Memory B cell (primary cell): ENCODE measurements around the gene GRIFIN.
A peak's percentile ranks its signal among the peaks of the same experiment; 100 is the strongest.

Experiments
- ATAC-seq: fragments of 150-1000 bp; cut with Tn5 transposase; 2 replicates; pipeline ENCODE4 v1.10.0; 2021; ENCODE audit warnings: low read depth, mild to moderate bottlenecking, moderate library complexity
- DNase-seq, 2 donors: peaks; one replicate each; pipeline ENCODE4 v3.0.0; 2022; ENCODE audit warnings: low spot score in 2 of 2
- H3K27ac Mint-ChIP-seq: one replicate; pipeline ENCODE4 v1.8.0; 2022; ENCODE audit warnings: mild to moderate bottlenecking, moderate library complexity, mixed read lengths
- H3K27me3 Mint-ChIP-seq: one replicate; pipeline ENCODE4 v1.8.0; 2022; ENCODE audit warnings: mixed read lengths
- H3K36me3 Mint-ChIP-seq: one replicate; pipeline ENCODE4 v1.8.0; 2022; ENCODE audit warnings: mild to moderate bottlenecking, mixed read lengths
- H3K4me1 Mint-ChIP-seq: one replicate; pipeline ENCODE4 v1.8.0; 2022; ENCODE audit warnings: mixed read lengths
- H3K4me3 Mint-ChIP-seq: one replicate; pipeline ENCODE4 v1.8.0; 2022; ENCODE audit warnings: mild to moderate bottlenecking, moderate library complexity, mixed read lengths
- H3K9me3 Mint-ChIP-seq: one replicate; pipeline ENCODE4 v1.8.0; 2022; ENCODE audit warnings: mixed read lengths

The GRIFIN gene

DNA sequence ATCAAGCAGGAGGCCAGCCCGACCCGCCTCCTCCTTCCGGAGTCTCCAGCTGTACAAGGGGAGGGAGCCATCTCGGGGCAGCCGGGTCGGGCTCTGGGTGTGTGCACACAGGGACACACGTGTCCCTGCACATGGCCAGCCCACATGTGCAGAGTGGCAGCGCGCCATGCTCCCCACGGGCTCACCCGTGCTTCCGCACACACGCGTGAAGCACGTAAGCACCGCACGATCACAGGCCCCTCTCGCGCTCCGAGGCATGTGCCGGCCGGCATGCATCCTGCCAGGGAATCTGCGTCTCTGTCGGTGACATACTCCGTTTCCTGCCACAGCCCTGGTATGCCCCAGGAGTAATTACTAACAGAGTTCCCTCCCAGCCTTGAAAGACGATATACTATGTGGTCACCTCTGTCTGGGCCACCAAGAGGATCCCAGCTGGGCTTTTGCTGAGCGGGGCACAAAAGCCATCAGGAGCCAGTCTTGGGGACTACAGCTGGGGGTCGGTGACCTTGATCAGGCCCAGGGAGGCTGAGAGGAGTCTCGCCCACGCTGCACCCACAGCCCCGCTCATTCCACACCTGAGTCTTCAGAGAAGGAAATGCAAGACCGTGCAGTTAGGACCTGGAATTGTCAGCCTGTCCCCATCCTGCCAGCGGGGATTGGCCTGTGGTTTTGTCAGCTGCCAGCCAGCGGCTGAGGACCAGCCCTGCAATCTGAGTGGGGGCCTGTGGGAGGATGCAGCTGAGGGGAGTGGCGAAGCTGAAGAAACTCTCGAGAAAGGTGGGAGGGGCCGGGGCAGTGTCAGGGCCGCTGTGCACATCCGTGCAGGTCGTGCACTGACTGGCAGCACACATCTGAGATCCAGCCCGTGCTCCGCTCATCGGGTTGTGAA is 32.4 kb upstream of the GRIFIN start:
- ATAC-seq, result peak; percentile 37
- no peaks in the 10 kb centered on the region for H3K9me3 Mint-ChIP-seq
- no peaks in the 10 kb centered on the region for H3K36me3 Mint-ChIP-seq
- no peaks in the 10 kb centered on the region for H3K27me3 Mint-ChIP-seq
- peak overlapping the region; percentile 77 for H3K4me3 Mint-ChIP-seq
- peak overlapping the region; percentile 99 for H3K27ac Mint-ChIP-seq
- DNase-seq, result peak; percentile 63 to 76
- peaks cover 43% of the 10 kb centered on the region for H3K4me1 Mint-ChIP-seq

GRCh38 chr7:2507917-2508306 is 31.7 kb upstream of the GRIFIN start:
- peak overlapping the region; percentile 77 for H3K4me3 Mint-ChIP-seq
- no peaks in the 10 kb centered on the region for H3K36me3 Mint-ChIP-seq
- peak overlapping the region; percentile 99 for H3K27ac Mint-ChIP-seq
- no peaks in the 10 kb centered on the region for H3K27me3 Mint-ChIP-seq
- DNase-seq (no peak), ATAC-seq (no peak)
- no peaks in the 10 kb centered on the region for H3K9me3 Mint-ChIP-seq
- peaks cover 37% of the 10 kb centered on the region for H3K4me1 Mint-ChIP-seq

- DNase-seq (no peak), ATAC-seq (no peak)
- Mint-ChIP-seq H3K9me3 (no peaks in the 10 kb centered on the region), H3K27ac (peak overlapping the region; percentile 99), H3K27me3 (no peaks in the 10 kb centered on the region), H3K4me3 (no peak overlapping the region), H3K4me1 (peaks cover 32% of the 10 kb centered on the region), H3K36me3 (no peaks in the 10 kb centered on the region)
These were observed 31.2 kb upstream of the GRIFIN start for GRCh38 chr7:2507208-2507916.

GRCh38 chr7:2505401-2505800 is 29.2 kb upstream of the GRIFIN start:
- ATAC-seq (no peak), DNase-seq (no peak)
- H3K27me3 Mint-ChIP-seq, result no peaks in the 10 kb centered on the region
- H3K4me3 Mint-ChIP-seq, result no peak overlapping the region
- peaks cover 22% of the 10 kb centered on the region for H3K4me1 Mint-ChIP-seq
- no peaks in the 10 kb centered on the region for H3K9me3 Mint-ChIP-seq
- H3K27ac Mint-ChIP-seq, result no peak overlapping the region
- no peaks in the 10 kb centered on the region for H3K36me3 Mint-ChIP-seq

DNA sequence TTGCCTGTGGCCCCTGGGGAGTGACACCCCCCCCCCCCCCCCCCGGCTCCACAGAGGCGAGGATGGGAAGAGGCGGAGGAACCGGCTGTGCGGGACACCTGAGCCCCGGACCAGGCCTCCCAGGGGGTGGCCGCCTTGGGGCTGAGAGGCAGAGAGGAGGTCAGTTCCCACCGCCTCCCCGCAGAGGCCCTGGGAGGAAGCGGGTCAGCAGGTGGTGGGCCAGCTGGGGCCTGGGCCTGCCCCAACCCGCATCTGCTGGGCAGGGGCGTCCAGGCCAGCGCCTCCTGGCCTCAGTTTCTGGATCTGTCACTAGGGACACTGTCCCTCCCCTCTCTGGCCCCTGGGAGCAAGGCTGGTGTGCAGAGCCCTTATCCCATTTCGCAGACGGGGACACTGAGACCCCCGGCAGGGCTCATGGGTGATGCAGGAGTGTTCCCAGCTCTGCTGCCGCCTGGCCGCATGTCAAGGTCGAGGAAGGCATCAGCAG is 28.7 kb upstream of the GRIFIN start:
- no peaks in the 10 kb centered on the region for H3K27me3 Mint-ChIP-seq
- H3K36me3 Mint-ChIP-seq, result no peaks in the 10 kb centered on the region
- no peak overlapping the region for H3K4me3 Mint-ChIP-seq
- DNase-seq (no peak), ATAC-seq (no peak)
- H3K4me1 Mint-ChIP-seq, result peaks cover 19% of the 10 kb centered on the region
- H3K27ac Mint-ChIP-seq, result no peak overlapping the region
- no peaks in the 10 kb centered on the region for H3K9me3 Mint-ChIP-seq

DNA sequence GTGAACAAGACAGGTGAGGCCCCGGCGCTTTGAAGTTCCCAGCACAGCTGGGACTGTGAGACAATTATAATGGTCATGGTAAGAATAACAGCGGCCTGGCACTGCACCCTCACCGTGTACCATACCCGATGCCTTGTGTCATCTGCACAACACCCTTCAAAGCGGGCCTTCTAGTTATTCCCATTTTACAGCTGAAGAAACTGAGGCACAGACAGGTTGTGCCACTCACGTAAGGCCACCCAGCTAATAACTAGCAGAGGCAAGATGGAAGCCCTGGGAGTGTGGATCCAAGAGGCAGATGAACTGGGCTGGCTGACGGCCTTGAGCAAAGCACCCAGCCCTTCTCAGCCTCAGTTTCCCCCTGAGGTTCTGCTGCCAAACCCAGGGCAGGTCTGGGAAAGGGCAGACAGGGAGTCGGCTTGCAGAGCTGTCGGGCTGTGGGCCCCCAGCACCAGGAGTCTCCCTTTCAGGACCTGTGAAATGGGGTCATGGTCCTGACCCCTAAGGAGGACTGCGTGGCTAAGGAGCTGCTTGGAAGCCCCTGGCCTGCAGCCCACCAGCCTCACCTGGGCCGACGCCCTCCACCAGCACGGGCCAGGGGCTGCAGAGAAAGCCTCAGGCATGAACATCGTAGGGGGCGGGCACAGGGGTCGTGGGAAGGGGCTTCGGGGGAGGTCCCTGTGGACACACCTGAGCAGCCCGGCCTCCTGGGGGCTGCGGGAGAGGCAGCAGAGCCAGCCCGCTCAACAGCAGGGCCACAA is 28.1 kb upstream of the GRIFIN start:
- H3K4me3 Mint-ChIP-seq, result no peak overlapping the region
- H3K4me1 Mint-ChIP-seq, result peaks cover 16% of the 10 kb centered on the region
- H3K27ac Mint-ChIP-seq, result no peak overlapping the region
- no peaks in the 10 kb centered on the region for H3K36me3 Mint-ChIP-seq
- H3K9me3 Mint-ChIP-seq, result no peaks in the 10 kb centered on the region
- ATAC-seq, result no peak
- no peak for DNase-seq
- no peaks in the 10 kb centered on the region for H3K27me3 Mint-ChIP-seq

DNA sequence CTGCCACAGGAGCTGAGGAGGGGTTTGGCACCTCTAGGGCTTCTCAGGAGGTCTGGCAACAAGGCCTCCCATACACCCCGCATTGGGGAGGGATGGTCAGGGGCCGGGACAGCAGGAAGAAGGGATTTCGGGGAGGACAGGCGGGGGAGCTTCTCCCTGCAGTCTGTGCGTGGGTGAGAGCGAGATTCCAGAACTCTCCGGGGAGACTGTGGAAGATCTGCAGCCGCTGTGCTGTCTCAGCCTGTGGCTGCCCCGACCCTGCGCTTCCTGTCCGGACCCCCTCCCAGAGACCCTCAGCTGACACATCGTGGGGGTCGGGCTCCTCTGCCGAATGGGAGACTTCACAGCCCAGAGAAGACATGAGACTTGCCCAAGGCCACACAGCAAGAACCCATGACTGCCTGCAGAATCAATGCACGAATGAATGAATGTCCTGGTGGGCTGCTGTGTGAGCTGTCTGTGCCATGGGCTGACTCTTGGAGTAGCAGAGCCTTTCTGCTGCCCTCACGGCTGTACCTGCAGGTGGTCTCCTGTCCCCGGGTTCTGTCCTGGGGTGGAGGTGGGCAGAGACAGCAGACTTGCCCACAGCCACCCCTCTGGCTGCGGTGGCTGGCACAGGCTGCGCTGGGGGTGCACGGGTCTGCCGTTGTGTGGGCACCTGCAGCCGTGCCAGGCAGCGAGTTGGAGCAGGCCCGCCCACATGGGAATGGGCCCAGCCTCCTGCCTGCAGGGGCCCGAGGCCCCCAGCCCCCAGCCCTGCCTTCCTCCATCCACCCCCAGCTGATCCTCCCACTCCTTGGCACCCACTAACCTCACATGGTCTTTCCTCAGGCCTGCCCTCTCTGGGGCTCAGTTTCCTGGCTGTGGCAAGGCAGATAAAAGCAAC is 27.1 kb upstream of the GRIFIN start:
- H3K4me3 Mint-ChIP-seq, result no peak overlapping the region
- peaks cover 8% of the 10 kb centered on the region for H3K4me1 Mint-ChIP-seq
- ATAC-seq, result no peak
- no peaks in the 10 kb centered on the region for H3K36me3 Mint-ChIP-seq
- no peak for DNase-seq
- H3K27ac Mint-ChIP-seq, result no peak overlapping the region
- no peaks in the 10 kb centered on the region for H3K27me3 Mint-ChIP-seq
- no peaks in the 10 kb centered on the region for H3K9me3 Mint-ChIP-seq

GRCh38 chr7:2502647-2502966 is 26.4 kb upstream of the GRIFIN start:
- Mint-ChIP-seq H3K36me3 (no peaks in the 10 kb centered on the region), H3K27me3 (no peaks in the 10 kb centered on the region), H3K4me1 (peaks cover 4% of the 10 kb centered on the region), H3K9me3 (no peaks in the 10 kb centered on the region), H3K27ac (no peak overlapping the region), H3K4me3 (no peak overlapping the region)
- DNase-seq (no peak), ATAC-seq (no peak)

DNA sequence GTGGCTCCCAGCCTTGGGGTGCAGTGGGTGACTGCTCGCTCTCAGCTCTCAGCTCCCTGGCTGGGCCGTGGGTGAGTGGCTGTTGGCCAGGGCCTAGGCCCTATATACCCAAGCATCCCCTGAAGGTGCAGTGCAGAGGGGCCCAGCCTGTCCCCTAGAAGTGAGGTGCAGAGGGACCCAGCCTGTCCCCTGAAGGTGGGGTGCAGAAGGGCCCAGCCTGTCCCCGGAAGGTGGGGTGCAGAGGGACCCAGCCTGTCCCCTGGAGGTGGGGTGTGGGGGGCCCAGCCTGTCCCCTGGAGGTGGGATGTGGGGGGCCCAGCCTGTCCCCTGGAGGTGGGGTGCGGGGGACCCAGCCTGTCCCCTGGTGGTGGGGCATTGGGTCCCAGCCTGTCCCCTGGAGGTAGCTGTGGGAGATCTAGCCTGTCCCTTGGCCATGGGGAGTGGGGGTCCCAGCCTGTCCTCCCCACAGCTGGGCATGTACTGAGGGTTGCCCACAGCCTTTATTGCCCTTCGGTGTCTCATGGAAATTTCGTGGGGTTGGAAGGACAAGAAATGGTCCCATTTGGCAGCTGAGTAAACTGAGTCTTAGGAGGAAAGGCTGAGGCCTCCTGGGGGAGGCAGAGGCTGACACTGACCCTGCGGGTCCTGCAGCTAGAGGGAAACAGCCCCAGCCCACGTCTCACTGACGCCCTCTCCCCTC is 25.9 kb upstream of the GRIFIN start:
- H3K27me3 Mint-ChIP-seq, result no peaks in the 10 kb centered on the region
- H3K36me3 Mint-ChIP-seq, result no peaks in the 10 kb centered on the region
- H3K4me3 Mint-ChIP-seq, result no peak overlapping the region
- peaks cover 9% of the 10 kb centered on the region for H3K4me1 Mint-ChIP-seq
- ATAC-seq, result no peak
- DNase-seq, result no peak
- H3K27ac Mint-ChIP-seq, result no peak overlapping the region
- H3K9me3 Mint-ChIP-seq, result no peaks in the 10 kb centered on the region

GRCh38 chr7:2500701-2501100 is 24.5 kb upstream of the GRIFIN start:
- no peaks in the 10 kb centered on the region for H3K9me3 Mint-ChIP-seq
- peaks cover 11% of the 10 kb centered on the region for H3K4me1 Mint-ChIP-seq
- ATAC-seq (no peak), DNase-seq (no peak)
- peaks cover 8% of the 10 kb centered on the region for H3K27me3 Mint-ChIP-seq
- H3K36me3 Mint-ChIP-seq, result no peaks in the 10 kb centered on the region
- H3K4me3 Mint-ChIP-seq, result no peak overlapping the region
- no peak overlapping the region for H3K27ac Mint-ChIP-seq

GRCh38 chr7:2499719-2500430 is 23.7 kb upstream of the GRIFIN start:
- H3K36me3 Mint-ChIP-seq, result no peaks in the 10 kb centered on the region
- no peak overlapping the region for H3K27ac Mint-ChIP-seq
- H3K4me3 Mint-ChIP-seq, result no peak overlapping the region
- H3K27me3 Mint-ChIP-seq, result peaks cover 9% of the 10 kb centered on the region
- DNase-seq (no peak), ATAC-seq (no peak)
- H3K9me3 Mint-ChIP-seq, result no peaks in the 10 kb centered on the region
- H3K4me1 Mint-ChIP-seq, result peaks cover 11% of the 10 kb centered on the region

- no peaks in the 10 kb centered on the region for H3K9me3 Mint-ChIP-seq
- no peaks in the 10 kb centered on the region for H3K36me3 Mint-ChIP-seq
- peaks cover 11% of the 10 kb centered on the region for H3K27me3 Mint-ChIP-seq
These were observed 23.0 kb upstream of the GRIFIN start for GRCh38 chr7:2499181-2499580.

More at GRCh38 chr7:2499181-2499580, 23.0 kb upstream of the GRIFIN start:
- ATAC-seq, result no peak
- H3K4me1 Mint-ChIP-seq, result peaks cover 13% of the 10 kb centered on the region
- H3K4me3 Mint-ChIP-seq, result no peak overlapping the region
- H3K27ac Mint-ChIP-seq, result no peak overlapping the region
- DNase-seq, result no peak
